GM21529 (cell line): ENCODE results near the gene COL9A3.

Source experiments
- ATAC-seq: cut with Tn5 transposase; IDR thresholded peaks from one replicate; pipeline ENCODE4 v1.9.1; 2021; ENCODE audit not compliant: unreplicated experiment

The COL9A3 gene

GRCh38 chr20:62876902-62877816 is 60.3 kb downstream of the COL9A3 start:
- no peak for ATAC-seq

DNA sequence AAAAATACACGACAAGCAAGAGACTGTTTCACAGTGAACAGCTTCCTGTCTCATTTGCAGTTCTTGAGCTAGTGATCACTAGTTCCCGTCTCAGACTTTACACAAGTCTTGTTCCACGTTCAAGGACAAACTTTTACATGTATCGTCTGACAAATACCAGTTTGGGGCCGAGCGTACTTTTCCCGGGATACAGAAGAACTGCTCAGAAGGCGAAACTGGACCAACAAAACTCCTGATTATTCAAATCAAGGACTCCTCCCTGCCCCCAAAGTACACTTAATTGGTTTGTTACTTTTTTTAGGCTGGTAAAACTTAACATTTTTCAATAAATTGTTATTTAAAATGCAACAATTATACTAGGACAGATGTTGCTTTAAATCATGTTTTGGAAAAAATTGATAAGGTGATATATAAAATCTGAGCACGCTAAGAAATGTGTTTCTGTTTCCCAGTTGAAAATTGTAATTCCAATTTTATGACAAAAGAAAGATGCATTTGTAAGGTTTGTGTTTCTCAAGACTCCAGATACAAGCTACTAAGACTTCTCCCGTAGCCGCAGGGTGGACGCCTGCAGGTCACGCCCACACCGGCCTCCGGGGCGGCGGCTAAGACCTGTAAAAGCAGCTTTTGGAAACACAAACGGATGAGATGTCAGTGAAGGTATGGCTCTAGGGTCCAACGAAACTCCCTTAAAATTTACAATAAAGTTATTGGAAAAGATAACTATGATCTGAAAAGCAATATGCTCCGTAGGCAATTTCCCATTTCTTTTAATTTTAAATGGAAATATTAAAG is 61.6 kb downstream of the COL9A3 start:
- no peak for ATAC-seq

- ATAC-seq: no peak
These were observed 62.7 kb downstream of the COL9A3 start for GRCh38 chr20:62879275-62880146.

DNA sequence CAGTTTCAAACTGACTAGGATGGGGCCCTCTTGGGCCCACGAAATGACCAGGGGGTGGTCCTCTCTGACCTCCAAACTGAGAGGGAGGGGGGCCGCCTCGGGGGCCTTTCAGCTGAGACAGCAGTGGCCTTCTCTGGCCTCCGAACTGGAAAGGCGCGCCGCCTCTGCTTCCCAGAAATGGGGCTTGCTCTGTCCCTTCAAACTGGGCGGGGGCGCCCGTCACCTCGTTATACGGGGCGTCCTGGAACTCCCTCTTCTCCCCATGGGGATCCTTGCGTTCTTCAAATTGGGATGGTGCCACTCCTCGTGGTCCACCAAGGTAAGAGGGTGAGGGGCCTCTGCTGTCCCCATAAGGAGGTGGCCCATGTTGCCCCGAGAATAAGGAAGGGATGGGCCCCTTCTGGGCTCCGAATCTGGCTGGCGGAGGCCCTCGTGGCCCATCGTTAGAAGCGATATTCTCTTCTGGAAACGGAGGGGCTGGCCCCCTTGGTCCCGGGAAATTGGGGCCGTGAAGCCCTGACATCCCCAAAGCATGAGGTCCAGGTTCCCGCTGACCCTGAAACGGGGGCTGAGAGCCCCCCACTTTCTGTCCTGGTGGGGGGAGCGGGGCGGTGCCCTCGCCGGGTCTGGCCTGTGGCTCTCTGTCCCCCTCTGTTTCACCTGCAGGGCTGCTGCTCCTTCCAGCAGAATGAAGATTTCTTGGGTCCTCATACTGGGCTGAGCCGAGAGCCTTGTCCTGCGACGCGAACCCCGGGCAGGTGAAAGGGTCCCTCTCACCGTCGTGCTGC is 63.5 kb downstream of the COL9A3 start:
- ATAC-seq: no peak

DNA sequence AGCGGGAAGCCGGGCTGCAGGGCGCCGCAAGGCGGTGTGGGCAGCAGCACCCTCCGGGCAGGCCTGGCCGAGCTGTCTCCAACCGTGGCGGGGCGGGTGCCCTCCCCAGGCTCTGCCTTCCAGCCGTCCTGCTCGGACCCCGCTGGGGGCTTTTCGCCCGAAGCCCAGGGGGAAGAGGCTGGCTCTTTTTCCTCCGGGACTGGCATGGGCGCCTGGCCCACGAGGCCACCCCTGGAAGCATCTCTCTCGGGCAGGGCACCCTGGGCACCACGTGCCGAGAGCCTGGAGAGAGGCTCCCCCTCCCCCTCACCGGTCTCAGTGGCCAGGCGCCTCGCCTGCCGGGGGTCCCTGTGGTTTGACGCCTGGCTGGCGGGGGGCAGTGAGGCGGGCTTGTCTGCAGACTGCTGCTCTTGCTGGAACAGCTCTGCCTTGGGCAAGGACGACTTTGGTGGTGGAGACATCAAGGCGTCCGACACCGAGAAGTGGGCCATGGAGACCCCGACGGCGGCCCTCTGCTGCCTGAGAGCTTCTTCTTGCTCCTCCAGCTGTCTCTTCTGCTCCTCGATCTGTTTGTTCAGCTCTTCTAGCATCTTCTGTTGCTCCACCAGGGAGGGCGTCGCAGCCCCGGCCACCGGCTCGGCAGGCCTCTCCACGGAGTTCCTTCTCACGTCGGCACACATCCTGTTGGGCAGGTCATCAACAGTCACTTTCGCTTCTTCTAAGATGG is 64.2 kb downstream of the COL9A3 start:
- ATAC-seq: no peak

- ATAC-seq: no peak
These were observed 65.0 kb downstream of the COL9A3 start for GRCh38 chr20:62881662-62882395.

GRCh38 chr20:62882426-62882825 is 65.6 kb downstream of the COL9A3 start:
- ATAC-seq: no peak

GRCh38 chr20:62884556-62884955 is 67.7 kb downstream of the COL9A3 start:
- no peak for ATAC-seq

- ATAC-seq: no peak
These were observed 68.4 kb downstream of the COL9A3 start for GRCh38 chr20:62885046-62885895.

GRCh38 chr20:62885896-62886708 is 69.3 kb downstream of the COL9A3 start:
- no peak for ATAC-seq

GRCh38 chr20:62886709-62887058 is 69.8 kb downstream of the COL9A3 start:
- ATAC-seq: no peak

GRCh38 chr20:62887152-62887859 is 70.5 kb downstream of the COL9A3 start:
- no peak for ATAC-seq

DNA sequence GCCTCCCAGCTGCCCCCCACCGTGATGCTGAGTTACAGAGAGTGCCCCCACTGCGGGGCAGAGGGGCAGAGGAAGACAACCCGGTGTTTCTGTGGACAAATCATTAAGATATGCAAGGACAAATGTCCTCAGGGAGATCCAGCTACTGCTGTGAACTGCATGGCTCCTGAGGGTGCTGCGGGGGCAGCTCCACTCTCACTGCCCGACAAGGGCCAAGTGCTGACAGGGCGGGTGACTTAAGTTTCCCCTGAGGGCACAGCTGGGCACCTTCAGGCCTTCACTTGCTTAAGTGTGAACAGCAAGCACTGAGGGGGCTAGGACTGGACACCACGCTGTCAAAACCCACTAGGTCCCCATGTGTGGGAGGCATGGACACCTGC is 71.0 kb downstream of the COL9A3 start:
- no peak for ATAC-seq

- no peak for ATAC-seq
These were observed 71.6 kb downstream of the COL9A3 start for GRCh38 chr20:62888406-62888805.

DNA sequence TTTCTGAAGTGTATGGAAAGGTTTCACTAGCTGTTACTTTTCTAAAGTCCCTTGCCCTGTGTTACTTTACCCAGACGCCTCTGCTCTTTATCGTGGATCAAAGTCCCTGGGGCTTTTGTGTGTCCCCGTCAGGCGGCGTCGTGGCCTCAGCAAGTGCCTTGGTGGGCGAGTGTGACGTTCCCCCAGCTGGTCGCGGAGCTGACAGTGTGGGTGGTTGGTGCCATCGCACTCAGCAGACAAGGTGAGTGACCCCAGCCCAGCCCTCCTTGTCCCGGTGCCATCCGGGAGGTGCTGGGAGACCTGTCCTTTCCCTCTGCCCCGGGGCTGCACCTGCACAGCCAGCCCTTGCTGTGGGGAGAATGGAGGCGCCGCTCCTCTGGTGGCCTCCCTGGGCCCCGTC is 72.1 kb downstream of the COL9A3 start:
- ATAC-seq: no peak

GRCh38 chr20:62889411-62889810 is 72.6 kb downstream of the COL9A3 start:
- ATAC-seq: no peak

GRCh38 chr20:62889871-62890270 is 73.0 kb downstream of the COL9A3 start:
- no peak for ATAC-seq
